ENCODE results near the gene RABGEF1.
"Not testable (repeated sequence)": the region's sequence is repeated elsewhere in the genome, so short reads cannot be mapped to it uniquely, and the experiment has no call there.

The RABGEF1 gene

DNA sequence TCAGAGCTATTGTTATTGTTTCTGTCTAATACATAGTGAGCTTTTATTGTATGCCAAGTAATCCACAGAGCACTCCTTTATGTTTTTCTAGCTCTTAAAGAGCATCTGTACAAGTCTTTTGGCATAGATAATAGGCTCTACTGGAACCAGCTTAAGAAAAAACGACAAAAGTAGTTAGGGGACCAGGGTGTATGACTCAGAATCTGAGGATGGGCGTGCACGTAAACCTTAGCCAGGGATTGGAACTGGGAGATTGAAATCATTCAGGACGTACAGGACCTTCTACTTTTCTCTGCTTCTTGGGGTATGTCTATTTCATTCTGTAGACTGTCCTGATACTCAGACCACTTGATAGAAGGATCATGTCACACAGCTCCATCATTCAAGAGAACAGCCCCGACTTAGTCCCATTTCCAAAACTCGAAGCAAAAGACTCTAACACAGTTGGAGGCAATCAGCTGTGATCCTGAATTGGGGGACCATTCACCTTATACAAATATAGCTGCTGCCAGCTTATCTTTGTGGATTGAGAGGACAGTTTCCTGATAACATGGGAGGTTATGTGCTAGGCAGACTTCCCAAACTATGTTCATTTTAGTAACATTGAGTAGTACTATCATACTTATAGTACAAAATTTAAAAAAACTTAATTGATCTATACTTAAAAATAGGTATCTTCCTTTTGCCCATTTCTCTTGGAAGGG is 24.9 kb downstream of the RABGEF1 start:
- DNase-seq (ENCODE audit: low read depth) = not testable (repeated sequence)

GRCh38 chr7:66766041-66766440 is 25.5 kb downstream of the RABGEF1 start:
- DNase-seq (ENCODE audit: low read depth) = no peak

DNA sequence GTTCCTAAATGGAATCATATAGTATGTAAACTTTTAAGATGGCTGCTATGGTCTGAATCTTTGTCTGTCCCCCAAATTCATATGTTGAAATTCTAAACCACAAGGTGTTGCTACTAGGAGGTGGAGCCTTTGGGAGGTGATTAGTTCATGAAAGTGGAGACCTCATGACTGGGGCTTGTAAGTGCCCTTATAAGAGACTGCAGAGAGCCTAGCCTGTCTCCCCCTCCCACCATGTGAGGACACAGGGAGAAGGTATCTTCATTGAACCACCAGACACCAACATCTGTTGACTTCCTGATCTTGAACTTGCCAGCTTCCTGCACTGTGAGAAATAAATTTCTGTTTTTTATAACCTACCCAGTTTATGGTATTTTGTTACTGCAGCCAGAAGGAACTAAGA is 27.0 kb downstream of the RABGEF1 start:
- not testable (repeated sequence) for DNase-seq (ENCODE audit: low read depth)

- DNase-seq (ENCODE audit: low read depth) = peak; percentile 84
These were observed 28.6 kb downstream of the RABGEF1 start for GRCh38 chr7:66768865-66769832.

GRCh38 chr7:66769833-66770512 is 29.4 kb downstream of the RABGEF1 start:
- DNase-seq (ENCODE audit: low read depth) = peak; percentile 70

DNA sequence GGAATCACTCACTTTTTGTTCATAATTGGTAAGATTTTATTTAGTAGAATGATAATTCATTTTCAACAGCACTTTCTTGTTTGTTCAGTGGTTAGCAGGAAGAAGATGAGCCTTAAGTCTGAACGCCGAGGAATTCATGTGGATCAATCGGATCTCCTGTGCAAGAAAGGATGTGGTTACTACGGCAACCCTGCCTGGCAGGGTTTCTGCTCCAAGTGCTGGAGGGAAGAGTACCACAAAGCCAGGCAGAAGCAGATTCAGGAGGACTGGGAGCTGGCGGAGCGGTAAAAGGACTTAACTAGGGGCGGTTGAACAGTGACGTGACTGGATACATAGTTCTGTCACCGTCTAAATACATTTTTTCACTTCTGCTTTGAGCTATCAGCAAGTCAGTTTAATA is 31.3 kb downstream of the RABGEF1 start:
- no peak for DNase-seq (ENCODE audit: low read depth)

GRCh38 chr7:66773744-66774143 is 33.2 kb downstream of the RABGEF1 start:
- DNase-seq (ENCODE audit: low read depth) = not testable (repeated sequence)

DNA sequence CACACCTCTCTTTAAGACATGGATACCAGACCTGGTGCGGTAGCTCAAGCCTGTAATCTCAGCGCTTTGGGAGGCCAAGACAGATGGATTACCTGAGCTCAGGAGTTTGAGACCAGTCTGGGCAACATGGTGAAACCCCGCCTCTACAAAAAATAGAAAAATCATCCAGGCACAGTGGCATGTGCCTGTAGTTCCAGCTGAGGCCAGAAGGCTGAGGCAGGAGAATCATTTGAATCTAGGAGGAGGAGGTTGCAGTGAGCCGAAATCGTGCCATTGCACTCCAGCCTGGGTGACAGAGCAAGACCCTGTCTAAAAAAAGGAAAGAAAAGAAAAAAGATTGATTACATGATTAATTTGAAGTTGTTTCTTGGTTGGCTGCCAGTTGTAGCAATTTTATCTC is 35.9 kb downstream of the RABGEF1 start:
- DNase-seq (ENCODE audit: low read depth) = not testable (repeated sequence)

DNA sequence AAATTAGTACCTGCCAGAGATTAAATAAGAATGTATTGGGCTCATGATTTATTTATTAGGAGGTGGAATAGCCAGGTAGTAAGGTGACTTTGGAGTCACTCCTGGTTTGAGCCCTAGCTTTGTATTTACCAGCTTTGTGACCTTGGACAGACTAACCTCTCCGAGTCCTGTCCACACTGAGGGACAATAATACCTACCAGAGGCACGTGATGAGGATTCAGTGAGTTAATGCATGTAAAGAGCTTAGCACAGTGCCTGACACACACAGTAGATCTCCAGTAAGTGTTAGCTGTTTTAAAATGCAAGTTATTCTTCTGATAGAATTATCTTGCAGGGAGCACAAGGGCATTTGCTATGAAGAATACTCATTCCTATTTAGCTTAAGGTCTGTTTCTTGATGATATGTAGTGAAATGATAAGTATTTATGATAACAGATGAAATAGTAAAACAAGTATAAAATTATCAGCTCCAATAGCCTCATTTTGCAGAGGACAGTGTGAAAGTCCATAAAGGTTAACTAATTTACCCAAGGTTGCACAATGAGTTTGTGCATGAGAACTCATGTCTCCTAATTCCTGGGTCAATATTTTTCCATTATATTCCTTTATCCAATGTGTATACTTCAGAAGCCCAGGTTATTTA is 36.4 kb downstream of the RABGEF1 start:
- DNase-seq (ENCODE audit: low read depth) = no peak

DNA sequence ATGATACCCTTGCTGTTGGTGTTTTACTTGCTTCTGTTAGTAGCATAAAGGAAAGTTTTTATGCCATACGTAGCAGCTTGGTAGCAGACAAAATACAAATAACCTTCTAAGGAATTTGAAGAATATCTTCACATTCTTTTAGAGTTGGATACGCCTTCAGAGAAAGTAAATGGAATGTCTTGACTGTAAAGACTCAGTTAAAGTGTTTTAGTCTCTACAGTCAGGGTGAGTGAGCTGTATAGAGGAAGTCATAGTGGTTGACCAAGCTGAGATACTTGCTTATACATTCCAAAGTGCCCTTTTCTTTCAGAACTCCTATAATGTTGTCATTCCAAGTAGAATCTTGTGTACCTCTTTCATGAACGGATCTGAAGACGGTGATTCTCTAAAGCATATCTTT is 37.7 kb downstream of the RABGEF1 start:
- peak; percentile 78 for DNase-seq (ENCODE audit: low read depth)

- peak; percentile 29 for DNase-seq (ENCODE audit: low read depth)
These were observed 39.3 kb downstream of the RABGEF1 start for GRCh38 chr7:66779669-66780409.

DNA sequence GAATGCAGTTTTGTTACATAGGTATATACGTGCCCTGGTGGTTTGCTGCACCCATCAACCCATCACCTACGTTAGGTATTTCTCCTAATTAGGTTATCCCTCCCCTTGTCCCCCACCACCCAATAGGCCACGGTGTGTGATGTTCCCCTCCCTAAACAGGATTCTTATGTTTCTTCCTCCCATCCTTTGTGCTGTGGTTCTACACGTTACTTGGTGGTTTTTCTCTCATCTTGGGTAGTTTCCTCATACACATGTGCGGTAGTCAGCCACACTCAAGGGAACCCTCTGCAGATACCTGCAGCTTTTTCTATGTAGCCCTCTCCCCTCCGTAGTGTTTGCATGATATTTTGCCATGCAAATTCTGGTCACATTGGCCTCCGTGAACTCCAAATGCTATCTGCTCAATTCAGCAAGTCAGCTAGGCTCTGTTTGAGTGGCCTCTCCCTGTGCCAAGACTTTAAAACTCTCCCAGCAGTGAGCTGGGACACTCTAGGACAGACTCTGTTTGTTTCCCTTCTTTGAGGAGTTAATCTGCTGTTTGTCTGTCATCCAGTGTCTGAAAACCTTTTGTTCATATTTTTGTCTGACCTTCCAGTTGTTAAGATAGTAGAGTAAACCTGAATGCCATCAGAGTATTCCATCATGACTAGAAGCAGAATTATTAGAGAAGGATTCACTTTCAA is 41.0 kb downstream of the RABGEF1 start:
- no peak for DNase-seq (ENCODE audit: low read depth)

- not testable (repeated sequence) for DNase-seq (ENCODE audit: low read depth)
These were observed 42.3 kb downstream of the RABGEF1 start for GRCh38 chr7:66782875-66783274.

- DNase-seq (ENCODE audit: low read depth) = not testable (repeated sequence)
These were observed 43.5 kb downstream of the RABGEF1 start for GRCh38 chr7:66783887-66784595.

DNA sequence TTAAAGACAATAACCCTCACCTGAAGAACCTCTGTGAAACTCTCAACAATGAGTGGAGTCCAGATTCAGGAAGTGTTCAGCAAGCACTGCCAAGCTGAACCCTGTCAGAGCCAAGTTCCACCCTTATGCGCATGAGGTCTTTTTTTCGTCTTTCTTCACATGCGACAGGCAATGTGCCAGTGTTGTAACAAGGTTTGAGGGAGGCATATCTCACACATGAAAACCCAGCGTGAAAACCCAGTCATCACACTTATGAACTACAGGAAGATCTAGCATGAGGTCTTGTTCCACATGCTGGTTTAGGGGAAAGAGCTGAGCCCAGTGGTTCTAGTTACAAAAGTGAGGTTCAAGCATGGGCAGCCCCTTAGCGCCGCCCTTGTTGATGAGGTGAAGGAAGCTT is 49.7 kb downstream of the RABGEF1 start:
- DNase-seq (ENCODE audit: low read depth) = no peak

- DNase-seq (ENCODE audit: low read depth) = no peak
These were observed 50.2 kb downstream of the RABGEF1 start for GRCh38 chr7:66790725-66791124.

DNA sequence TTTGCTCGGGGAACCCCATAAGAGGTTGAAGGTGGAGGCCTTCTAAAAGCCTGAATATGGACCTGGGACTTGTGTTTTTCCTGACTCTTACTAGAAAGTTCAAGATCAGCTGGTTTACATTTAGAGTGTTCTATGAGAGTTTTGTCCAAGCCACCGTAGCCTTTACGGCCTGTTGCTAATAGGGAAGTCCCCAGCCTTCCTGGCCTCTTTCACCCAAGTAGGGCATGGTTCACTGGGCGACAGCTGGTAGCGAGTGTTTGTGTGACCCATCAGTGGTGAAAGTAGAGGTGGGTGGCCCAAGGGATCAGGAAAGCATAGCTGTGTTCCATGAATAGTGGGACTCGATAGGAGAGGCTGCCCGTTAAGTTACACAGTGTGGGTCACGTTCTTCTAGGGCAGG is 60.1 kb downstream of the RABGEF1 start:
- no peak for DNase-seq (ENCODE audit: low read depth)

DNA sequence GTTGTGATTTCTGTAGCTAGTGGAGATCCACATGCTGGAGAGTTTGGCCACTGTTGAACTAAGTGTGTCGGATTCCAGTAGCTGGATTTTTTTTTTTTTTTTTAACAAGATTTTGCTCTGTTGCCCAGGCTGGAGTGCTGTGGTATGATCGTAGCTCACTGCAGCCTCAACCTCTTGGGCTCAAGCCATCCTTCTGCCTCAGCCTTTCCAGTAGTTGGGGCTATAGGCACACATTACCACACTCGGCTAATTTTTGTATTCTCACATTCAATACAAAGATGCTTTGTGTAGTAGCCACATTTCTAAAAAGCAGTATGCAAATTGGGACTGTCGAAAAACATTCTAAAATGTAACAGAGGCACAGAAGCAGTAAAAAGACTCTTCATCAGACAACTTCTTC is 63.5 kb downstream of the RABGEF1 start:
- DNase-seq (ENCODE audit: low read depth) = no peak

DNA sequence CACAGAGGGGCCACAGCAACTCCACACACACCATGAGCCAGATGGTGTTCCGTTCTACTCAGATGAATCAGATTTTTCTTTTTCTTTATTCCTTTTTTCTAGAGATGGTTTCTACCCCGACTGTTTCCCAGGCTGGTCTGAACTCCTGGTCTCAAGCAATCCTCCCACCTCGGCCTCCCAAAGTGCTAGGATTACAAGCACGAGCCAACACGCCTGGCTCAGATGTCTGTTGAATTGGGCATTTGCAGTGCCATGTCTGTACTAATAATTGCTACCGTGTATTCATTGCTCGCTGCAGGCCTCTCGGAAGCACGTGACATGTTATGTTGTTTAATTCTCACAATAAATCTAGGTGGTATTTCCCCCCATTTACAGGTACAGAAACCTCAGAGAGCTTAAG is 67.2 kb downstream of the RABGEF1 start:
- DNase-seq (ENCODE audit: low read depth) = no peak

DNA sequence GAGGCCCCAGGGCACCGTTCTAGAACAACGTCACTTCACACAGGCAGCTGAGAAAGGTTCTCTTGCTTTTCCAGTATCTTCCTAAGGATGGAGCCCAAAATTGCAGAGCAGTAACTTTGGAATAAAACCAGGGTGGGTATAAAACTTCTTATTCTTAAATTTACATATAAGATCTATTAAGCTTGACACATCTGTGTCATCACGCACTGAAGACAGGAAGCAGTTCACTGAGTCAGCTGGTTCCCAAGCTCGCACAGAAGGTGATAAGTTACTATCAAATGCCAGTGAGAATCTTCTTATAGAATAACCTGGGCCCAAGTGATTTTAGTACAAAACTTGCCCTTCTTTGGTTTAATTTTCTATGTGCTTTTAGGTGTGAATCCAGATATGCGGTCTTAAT is 70.2 kb downstream of the RABGEF1 start:
- DNase-seq (ENCODE audit: low read depth) = no peak

Data from EH (cell line).